CD4-positive, alpha-beta T cell (primary cell): ENCODE data around the gene GFOD1. TPM values are rescaled to one million over a fixed set of nuclear protein-coding genes. Genes with fewer than 3 reads are reported as not detected.

Experiments
- ATAC-seq: fragments of 200-7000 bp; cut with Tn5 transposase; one replicate; pipeline ENCODE4 v1.10.0; 2022; ENCODE audit warnings: mild to moderate bottlenecking; ENCODE audit not compliant: poor library complexity
- CTCF ChIA-PET: fragments of 350-600 bp; sonication (Branson Sonifier 250); formaldehyde crosslinking; loops from one replicate; lab custom pipeline; 2021; ENCODE audit warnings: antibody characterized with exemption, inconsistent platforms; lab: Charles Lee
- POLR2A ChIA-PET: fragments of 350-600 bp; sonication (Branson Sonifier 250); formaldehyde crosslinking; loops from one replicate; lab custom pipeline; 2021; ENCODE audit warnings: antibody characterized with exemption, inconsistent platforms; lab: Charles Lee
- DNase-seq, 14 experiments: peaks; one replicate each; pipeline ENCODE4 v3.0.0-alpha.2; 2013 to 2020; ENCODE audit warnings: mixed read lengths in 2 of 14
- H3K27ac ChIP-seq, 2 donors: one replicate each; pipeline versions ENCODE4 v1.5.1 to v1.7.0; 2013; ENCODE audit warnings: low read length in 2 of 2, low read depth in 1 of 2, mild to moderate bottlenecking in 1 of 2
- H3K27me3 ChIP-seq, 2 experiments: 1 replicate in 1 of 2; 2 replicates in 1 of 2; pipeline versions ENCODE4 v1.6.1 to v1.7.0; 2013; ENCODE audit warnings: low read length in 2 of 2, control low read depth in 1 of 2, mild to moderate bottlenecking in 1 of 2, moderate library complexity in 1 of 2; ENCODE audit not compliant: insufficient read depth in 2 of 2, control insufficient read depth in 1 of 2
- H3K36me3 ChIP-seq: one replicate; pipeline ENCODE4 v1.6.1; 2013; ENCODE audit warnings: low read length, control low read depth; ENCODE audit not compliant: insufficient read depth
- H3K4me1 ChIP-seq: one replicate; pipeline ENCODE4 v1.6.1; 2013; ENCODE audit warnings: low read length, control low read depth; ENCODE audit not compliant: insufficient read depth
- H3K4me3 ChIP-seq: one replicate; pipeline ENCODE4 v1.5.1; 2013; ENCODE audit warnings: mild to moderate bottlenecking, low read length, moderate library complexity
- H3K9me3 ChIP-seq, 2 experiments: 1 replicate in 1 of 2; 2 replicates in 1 of 2; pipeline versions ENCODE4 v1.6.1 to v1.7.0; 2013; ENCODE audit warnings: low read length in 2 of 2, mild to moderate bottlenecking in 2 of 2, control low read depth in 1 of 2, moderate library complexity in 1 of 2; ENCODE audit not compliant: control insufficient read depth in 1 of 2, insufficient read depth in 1 of 2
- H3K27ac Mint-ChIP-seq: one replicate; pipeline ENCODE4 v1.8.0; 2020; ENCODE audit warnings: mixed read lengths
- H3K27me3 Mint-ChIP-seq: one replicate; pipeline ENCODE4 v1.8.0; 2021; ENCODE audit warnings: mixed read lengths
- H3K36me3 Mint-ChIP-seq: one replicate; pipeline ENCODE4 v1.8.0; 2021; ENCODE audit warnings: low read depth, mixed read lengths
- H3K4me1 Mint-ChIP-seq: one replicate; pipeline ENCODE4 v1.8.0; 2021; ENCODE audit warnings: low read depth, mixed read lengths
- H3K4me3 Mint-ChIP-seq: one replicate; pipeline ENCODE4 v1.8.0; 2020; ENCODE audit warnings: mild to moderate bottlenecking, mixed read lengths
- H3K9me3 Mint-ChIP-seq: one replicate; pipeline ENCODE4 v1.8.0; 2020; ENCODE audit warnings: mixed read lengths
- intact Hi-C, 2 experiments: fragments of 100-400 bp; cut with DNase I in 1 of 2; cut with micrococcal nuclease in 1 of 2; formaldehyde crosslinking; loops; one replicate each; pipeline versions ENCODE4 v1.15.1 to v1.9.0; 2023 to 2025; cut with DNase I, micrococcal nuclease
- total RNA-seq, 174 experiments: library from RNA in 2 of 174; stranded (reverse) in 2 of 174; gene quantifications; one replicate each; pipeline ENCODE4 v1.2.3 and lab custom pipeline; 2021 to 2026
- TF ChIP-seq, protein P1 (sequence below): fragments of 200-600 bp; IDR thresholded peaks from one replicate; pipeline ENCODE4 v1.8.0; 2022; ENCODE audit warnings: antibody characterized with exemption, mild to moderate bottlenecking

Gene GFOD1
- total RNA-seq, 2 experiments from 2014 or later: 1.3 to 2.0 TPM

- Mint-ChIP-seq H3K9me3 (no peaks in the 10 kb centered on the region), H3K4me3 (peak overlapping the region; percentile 78), H3K27ac (peak overlapping the region; percentile 71), H3K27me3 (no peaks in the 10 kb centered on the region), H3K36me3 (no peaks in the 10 kb centered on the region), H3K4me1 (peaks cover 47% of the 10 kb centered on the region)
- no peak overlapping the region for H3K4me3 ChIP-seq
- CTCF ChIA-PET: interaction anchor here (1.0 kb wide), 1 partner anchor 16 kb away, joined by 3 read pairs; no protein-coding TSS in a partner anchor
- no peaks in the 10 kb centered on the region for H3K36me3 ChIP-seq
- no peak overlapping the region for H3K27ac ChIP-seq
- H3K4me1 ChIP-seq: peaks cover 35% of the 10 kb centered on the region
- DNase-seq: no peak
- no peak for ATAC-seq
- POLR2A ChIA-PET: interaction anchor here (0.7 kb wide), 1 partner anchor 59 kb away, joined by 3 read pairs; no protein-coding TSS in a partner anchor
- H3K9me3 ChIP-seq: no peaks in the 10 kb centered on the region
- TF ChIP-seq, protein P1, sequence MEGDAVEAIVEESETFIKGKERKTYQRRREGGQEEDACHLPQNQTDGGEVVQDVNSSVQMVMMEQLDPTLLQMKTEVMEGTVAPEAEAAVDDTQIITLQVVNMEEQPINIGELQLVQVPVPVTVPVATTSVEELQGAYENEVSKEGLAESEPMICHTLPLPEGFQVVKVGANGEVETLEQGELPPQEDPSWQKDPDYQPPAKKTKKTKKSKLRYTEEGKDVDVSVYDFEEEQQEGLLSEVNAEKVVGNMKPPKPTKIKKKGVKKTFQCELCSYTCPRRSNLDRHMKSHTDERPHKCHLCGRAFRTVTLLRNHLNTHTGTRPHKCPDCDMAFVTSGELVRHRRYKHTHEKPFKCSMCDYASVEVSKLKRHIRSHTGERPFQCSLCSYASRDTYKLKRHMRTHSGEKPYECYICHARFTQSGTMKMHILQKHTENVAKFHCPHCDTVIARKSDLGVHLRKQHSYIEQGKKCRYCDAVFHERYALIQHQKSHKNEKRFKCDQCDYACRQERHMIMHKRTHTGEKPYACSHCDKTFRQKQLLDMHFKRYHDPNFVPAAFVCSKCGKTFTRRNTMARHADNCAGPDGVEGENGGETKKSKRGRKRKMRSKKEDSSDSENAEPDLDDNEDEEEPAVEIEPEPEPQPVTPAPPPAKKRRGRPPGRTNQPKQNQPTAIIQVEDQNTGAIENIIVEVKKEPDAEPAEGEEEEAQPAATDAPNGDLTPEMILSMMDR: no peak
- no peaks in the 10 kb centered on the region for H3K27me3 ChIP-seq
- intact Hi-C loops: loop anchor here in 1 of 2 experiments (5.0 kb wide), 1 partner anchor 90 kb away; no protein-coding TSS in a partner anchor
Observed at GRCh38 chr6:13427316-13427715, 60.1 kb downstream of the GFOD1 start.

GRCh38 chr6:13425943-13426931 is 61.2 kb downstream of the GFOD1 start:
- Mint-ChIP-seq H3K9me3 (no peaks in the 10 kb centered on the region), H3K27ac (no peak overlapping the region), H3K36me3 (no peaks in the 10 kb centered on the region), H3K4me1 (peaks cover 36% of the 10 kb centered on the region), H3K27me3 (no peaks in the 10 kb centered on the region), H3K4me3 (no peak overlapping the region)
- Histone ChIP-seq H3K36me3 (no peaks in the 10 kb centered on the region), H3K4me3 (no peak overlapping the region), H3K4me1 (peaks cover 29% of the 10 kb centered on the region), H3K9me3 (no peaks in the 10 kb centered on the region), H3K27ac (no peak overlapping the region), H3K27me3 (no peaks in the 10 kb centered on the region)
- ATAC-seq (no peak), DNase-seq (no peak)
- POLR2A ChIA-PET: no interaction called here
- intact Hi-C loops: loop anchor here in 1 of 2 experiments (5.0 kb wide), 1 partner anchor 89 kb away; no protein-coding TSS in a partner anchor
- TF ChIP-seq, protein P1: no peak
- CTCF ChIA-PET: no interaction called here

GRCh38 chr6:13425270-13425873 is 62.0 kb downstream of the GFOD1 start:
- Histone ChIP-seq H3K9me3 (no peaks in the 10 kb centered on the region), H3K4me3 (no peak overlapping the region), H3K4me1 (peaks cover 29% of the 10 kb centered on the region), H3K27me3 (no peaks in the 10 kb centered on the region), H3K27ac (no peak overlapping the region), H3K36me3 (no peaks in the 10 kb centered on the region)
- no peaks in the 10 kb centered on the region for H3K9me3 Mint-ChIP-seq
- ChIA-PET CTCF (no interaction called here), POLR2A (no interaction called here)
- TF ChIP-seq, protein P1: no peak
- intact Hi-C loops: loop anchor here in 1 of 2 experiments (5.0 kb wide), 1 partner anchor 88 kb away; no protein-coding TSS in a partner anchor
- ATAC-seq (no peak), DNase-seq (no peak)
- H3K36me3 Mint-ChIP-seq: no peaks in the 10 kb centered on the region
- no peaks in the 10 kb centered on the region for H3K27me3 Mint-ChIP-seq
- H3K4me3 Mint-ChIP-seq: no peak overlapping the region
- H3K27ac Mint-ChIP-seq: no peak overlapping the region
- peaks cover 37% of the 10 kb centered on the region for H3K4me1 Mint-ChIP-seq
